ENCODE measurements around the gene TSC22D2.

- TF ChIP-seq POLR2A (IDR thresholded peaks at IDR 0.05; ENCODE audit: low read depth, low read length) (no peak), POLR2AphosphoS5 (IDR thresholded peaks at IDR 0.05; ENCODE audit: low read depth, low read length) (no peak), TAF1 (IDR thresholded peaks at IDR 0.05; ENCODE audit: borderline replicate concordance, low read depth, low read length) (no peak)
These were observed 3.9 kb downstream of the TSC22D2 start for GRCh38 chr3:150411976-150412375.

Measured in GM12892 (cell line).